ENCODE results near the gene ADAMTS4.
A peak's percentile ranks its signal among the peaks of the same experiment; 100 is the strongest.

Gene ADAMTS4

DNA sequence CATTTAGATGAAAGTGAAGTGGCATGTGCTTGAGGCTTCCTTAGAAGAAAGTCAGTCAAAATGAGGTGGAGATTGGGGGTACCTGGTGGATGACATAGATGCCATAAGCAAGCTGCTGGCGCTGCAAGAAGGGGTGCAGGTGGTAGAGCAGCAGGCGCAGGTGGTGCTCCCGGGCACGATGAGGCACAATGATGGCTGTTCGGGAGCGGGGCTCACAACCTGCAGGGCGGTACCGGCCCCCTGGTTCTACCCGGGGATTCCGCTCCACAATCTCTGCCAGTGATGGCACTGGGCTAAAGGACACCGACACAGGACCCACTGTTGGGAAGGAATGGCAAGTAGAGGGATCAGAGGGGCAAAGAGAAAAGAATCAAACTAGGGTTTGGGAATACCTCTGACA, 23.9 kb downstream of the ADAMTS4 start:
- DNase-seq (ENCODE audit: low read depth, low spot score) = no peak

GRCh38 chr1:161173711-161174110, 25.1 kb downstream of the ADAMTS4 start:
- no peak for DNase-seq (ENCODE audit: low read depth, low spot score)

GRCh38 chr1:161172776-161173376, 26.0 kb downstream of the ADAMTS4 start:
- no peak for DNase-seq (ENCODE audit: low read depth, low spot score)

GRCh38 chr1:161172349-161172748, 26.5 kb downstream of the ADAMTS4 start:
- DNase-seq (ENCODE audit: low read depth, low spot score) = no peak

GRCh38 chr1:161171696-161172095, 27.2 kb downstream of the ADAMTS4 start:
- no peak for DNase-seq (ENCODE audit: low read depth, low spot score)

DNA sequence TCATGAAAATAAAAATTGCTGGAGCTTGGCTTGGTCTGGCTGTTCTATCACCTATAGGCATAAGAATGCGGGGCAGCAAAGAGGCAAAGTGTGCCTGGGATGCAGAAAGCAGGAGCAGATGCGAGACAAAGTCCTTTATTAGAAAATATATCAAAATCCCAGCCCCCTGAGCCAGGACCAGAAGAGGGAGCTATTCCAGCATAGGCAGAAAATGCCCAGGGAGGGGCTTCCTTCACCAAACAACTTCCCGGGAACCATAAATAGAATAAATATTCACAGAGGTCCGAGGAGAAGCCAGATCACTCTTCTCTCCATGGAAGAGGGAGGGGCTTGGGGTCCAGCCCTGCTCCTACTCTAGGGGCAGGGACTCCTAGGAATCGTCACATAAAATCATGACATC, 27.7 kb downstream of the ADAMTS4 start:
- no peak for DNase-seq (ENCODE audit: low read depth, low spot score)

DNA sequence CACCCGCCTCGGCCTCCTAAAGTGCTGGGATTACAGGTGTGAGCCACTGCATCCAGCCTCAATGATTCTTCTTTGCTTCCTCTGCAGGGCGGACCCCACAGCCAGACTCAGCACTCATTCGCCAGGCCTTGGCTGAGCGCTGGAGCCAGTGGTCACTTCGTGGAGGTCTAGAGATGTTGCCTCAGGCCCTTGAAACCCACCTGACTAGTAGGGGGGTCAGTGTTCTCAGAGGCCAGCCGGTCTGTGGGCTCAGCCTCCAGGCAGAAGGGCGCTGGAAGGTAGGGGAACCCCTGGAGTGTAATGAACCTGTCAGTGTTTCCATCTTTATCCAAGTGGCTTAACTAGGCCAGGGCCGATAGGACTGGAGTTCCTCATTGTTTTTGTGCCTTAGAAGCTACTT, 29.9 kb downstream of the ADAMTS4 start:
- DNase-seq (ENCODE audit: low read depth, low spot score) = no peak

- DNase-seq (ENCODE audit: low read depth, low spot score) = no peak
Measured at GRCh38 chr1:161166669-161167548, 31.9 kb downstream of the ADAMTS4 start.

- peak; percentile 95 for DNase-seq (ENCODE audit: low read depth, low spot score)
Measured at GRCh38 chr1:161165742-161166668, 32.8 kb downstream of the ADAMTS4 start, which contains the start of gene PPOX. Gene PPOX (plus strand): TSS chr1:161166426. CDS start chr1:161166848, 422 bp downstream.

- DNase-seq (ENCODE audit: low read depth, low spot score) = no peak
Measured at GRCh38 chr1:161164901-161165610, 33.8 kb downstream of the ADAMTS4 start.

- no peak for DNase-seq (ENCODE audit: low read depth, low spot score)
Measured at GRCh38 chr1:161163793-161164192, 35.1 kb downstream of the ADAMTS4 start.

GRCh38 chr1:161162806-161163205, 36.0 kb downstream of the ADAMTS4 start:
- no peak for DNase-seq (ENCODE audit: low read depth, low spot score)

GRCh38 chr1:161162052-161162451, 36.8 kb downstream of the ADAMTS4 start:
- DNase-seq (ENCODE audit: low read depth, low spot score) = no peak

DNA sequence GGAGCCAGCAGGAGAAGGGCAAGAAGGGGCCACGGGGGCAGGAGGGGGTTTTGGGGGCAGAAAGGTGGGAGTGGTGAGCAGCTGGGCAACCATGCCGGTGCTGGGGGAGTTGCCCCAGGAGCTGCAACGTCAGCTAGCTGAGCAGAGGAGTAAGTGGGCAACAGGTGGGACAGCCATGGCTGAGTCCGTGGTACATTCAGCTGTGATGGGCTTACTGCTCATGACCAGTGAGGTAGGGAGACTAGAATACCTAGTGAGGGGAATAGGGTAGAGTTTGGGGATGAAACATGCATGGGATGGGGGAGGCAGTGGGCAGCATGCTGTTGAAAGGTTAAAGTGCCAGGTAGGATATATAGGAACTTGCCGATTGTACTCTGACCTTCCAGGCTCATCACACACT, 37.2 kb downstream of the ADAMTS4 start:
- DNase-seq (ENCODE audit: low read depth, low spot score) = no peak

- no peak for DNase-seq (ENCODE audit: low read depth, low spot score)
Measured at GRCh38 chr1:161160671-161161145, 38.1 kb downstream of the ADAMTS4 start.

DNA sequence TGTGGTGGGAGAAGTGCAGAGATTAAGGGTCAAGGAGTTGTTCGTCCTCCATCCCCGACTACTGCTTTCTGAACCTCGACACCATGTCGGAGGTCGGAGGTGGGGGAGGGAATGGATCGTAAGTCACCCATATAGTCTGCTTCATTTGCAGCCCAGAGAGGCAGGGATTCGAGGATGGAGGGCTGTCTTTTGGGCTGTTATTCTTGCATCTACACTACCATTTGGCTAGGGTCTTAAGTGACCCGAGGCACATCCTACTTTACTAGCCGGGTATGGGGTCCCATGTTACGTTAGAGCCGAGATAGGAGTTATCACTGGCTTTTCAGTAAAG, 39.0 kb downstream of the ADAMTS4 start:
- DNase-seq (ENCODE audit: low read depth, low spot score) = no peak

GRCh38 chr1:161159087-161159912, 39.6 kb downstream of the ADAMTS4 start, which contains the start of gene USP21:
Gene USP21 (plus strand): TSS chr1:161159500. CDS start chr1:161160641, 1,141 bp downstream.
- DNase-seq (ENCODE audit: low read depth, low spot score) = no peak

GRCh38 chr1:161158316-161159010, 40.4 kb downstream of the ADAMTS4 start:
- DNase-seq (ENCODE audit: low read depth, low spot score) = no peak

GRCh38 chr1:161157867-161158266, 41.0 kb downstream of the ADAMTS4 start:
- no peak for DNase-seq (ENCODE audit: low read depth, low spot score)

Measured in iPS DF 19.7 (cell line).